Inferior parietal cortex (tissue), 1 donor: Measurements from ENCODE around the gene AHNAK.
"Not testable (repeated sequence)": the region's sequence is repeated elsewhere in the genome, so short reads cannot be mapped to it uniquely, and the experiment has no call there.

Experiments used
- DNase-seq: peaks from one replicate; pipeline ENCODE4 v3.0.0-alpha.2; 2016; ENCODE audit errors: extremely low spot score

AHNAK gene, protein sequence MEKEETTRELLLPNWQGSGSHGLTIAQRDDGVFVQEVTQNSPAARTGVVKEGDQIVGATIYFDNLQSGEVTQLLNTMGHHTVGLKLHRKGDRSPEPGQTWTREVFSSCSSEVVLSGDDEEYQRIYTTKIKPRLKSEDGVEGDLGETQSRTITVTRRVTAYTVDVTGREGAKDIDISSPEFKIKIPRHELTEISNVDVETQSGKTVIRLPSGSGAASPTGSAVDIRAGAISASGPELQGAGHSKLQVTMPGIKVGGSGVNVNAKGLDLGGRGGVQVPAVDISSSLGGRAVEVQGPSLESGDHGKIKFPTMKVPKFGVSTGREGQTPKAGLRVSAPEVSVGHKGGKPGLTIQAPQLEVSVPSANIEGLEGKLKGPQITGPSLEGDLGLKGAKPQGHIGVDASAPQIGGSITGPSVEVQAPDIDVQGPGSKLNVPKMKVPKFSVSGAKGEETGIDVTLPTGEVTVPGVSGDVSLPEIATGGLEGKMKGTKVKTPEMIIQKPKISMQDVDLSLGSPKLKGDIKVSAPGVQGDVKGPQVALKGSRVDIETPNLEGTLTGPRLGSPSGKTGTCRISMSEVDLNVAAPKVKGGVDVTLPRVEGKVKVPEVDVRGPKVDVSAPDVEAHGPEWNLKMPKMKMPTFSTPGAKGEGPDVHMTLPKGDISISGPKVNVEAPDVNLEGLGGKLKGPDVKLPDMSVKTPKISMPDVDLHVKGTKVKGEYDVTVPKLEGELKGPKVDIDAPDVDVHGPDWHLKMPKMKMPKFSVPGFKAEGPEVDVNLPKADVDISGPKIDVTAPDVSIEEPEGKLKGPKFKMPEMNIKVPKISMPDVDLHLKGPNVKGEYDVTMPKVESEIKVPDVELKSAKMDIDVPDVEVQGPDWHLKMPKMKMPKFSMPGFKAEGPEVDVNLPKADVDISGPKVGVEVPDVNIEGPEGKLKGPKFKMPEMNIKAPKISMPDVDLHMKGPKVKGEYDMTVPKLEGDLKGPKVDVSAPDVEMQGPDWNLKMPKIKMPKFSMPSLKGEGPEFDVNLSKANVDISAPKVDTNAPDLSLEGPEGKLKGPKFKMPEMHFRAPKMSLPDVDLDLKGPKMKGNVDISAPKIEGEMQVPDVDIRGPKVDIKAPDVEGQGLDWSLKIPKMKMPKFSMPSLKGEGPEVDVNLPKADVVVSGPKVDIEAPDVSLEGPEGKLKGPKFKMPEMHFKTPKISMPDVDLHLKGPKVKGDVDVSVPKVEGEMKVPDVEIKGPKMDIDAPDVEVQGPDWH (N-terminal part only)

DNA sequence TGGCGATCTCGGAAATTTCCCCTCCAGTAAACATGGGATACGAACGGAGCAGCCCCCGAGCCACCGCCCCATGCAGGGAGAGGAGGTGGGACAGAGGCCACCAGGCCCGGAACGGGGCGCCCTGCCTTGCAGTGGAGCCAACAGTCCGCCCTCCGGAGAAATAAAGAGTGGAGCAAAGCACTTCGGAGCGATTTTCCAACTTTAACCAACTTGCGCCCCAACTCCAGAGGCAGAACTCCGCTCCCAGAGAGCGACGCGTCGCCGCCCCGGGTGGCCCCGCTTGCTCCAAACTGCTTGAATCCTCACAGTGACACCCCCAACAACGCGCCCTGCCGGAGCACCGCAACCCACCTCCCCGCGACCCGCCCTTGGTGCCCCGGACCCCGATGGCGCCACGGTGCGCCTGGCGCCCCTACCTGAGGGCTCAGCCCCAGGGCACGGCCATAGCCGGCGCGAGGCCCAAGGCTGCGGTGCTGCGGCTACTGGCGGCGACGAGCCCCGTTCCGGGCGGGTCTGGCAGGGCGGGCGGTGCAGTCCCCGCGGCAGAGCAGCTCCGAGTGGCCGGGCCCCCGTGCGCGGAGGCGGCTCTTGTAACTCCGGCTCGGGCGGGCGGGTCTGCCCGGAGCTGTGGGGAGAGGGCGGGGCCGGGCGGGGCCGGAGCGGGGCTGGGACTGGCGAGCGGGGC lies at the start of gene AHNAK:
AHNAK (minus strand) TSS at position 563 of the 685 bp plus-strand sequence. CDS start 10,708 bp downstream, outside the sequence.
- no peak for DNase-seq

DNA sequence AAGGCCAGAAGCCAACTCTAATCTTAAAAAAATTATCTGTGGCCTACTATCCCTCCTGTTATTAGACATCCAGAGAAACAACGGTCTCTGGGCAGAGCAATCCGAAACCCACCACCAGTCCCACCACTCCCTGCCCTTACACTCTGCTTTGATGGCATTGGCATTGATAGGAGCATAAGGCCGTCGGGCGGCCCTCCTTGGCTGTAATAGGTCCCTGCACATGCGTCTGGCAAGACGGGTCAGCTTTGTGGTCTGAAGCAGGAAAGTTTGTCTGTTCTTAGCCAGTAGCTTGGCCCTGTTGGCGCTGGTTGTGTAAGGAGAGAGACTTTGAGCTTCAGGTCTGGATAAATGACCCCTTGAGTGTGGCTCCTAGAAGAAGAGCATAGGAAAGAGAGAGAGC lies 48.5 kb upstream of the AHNAK start:
- no peak for DNase-seq

DNA sequence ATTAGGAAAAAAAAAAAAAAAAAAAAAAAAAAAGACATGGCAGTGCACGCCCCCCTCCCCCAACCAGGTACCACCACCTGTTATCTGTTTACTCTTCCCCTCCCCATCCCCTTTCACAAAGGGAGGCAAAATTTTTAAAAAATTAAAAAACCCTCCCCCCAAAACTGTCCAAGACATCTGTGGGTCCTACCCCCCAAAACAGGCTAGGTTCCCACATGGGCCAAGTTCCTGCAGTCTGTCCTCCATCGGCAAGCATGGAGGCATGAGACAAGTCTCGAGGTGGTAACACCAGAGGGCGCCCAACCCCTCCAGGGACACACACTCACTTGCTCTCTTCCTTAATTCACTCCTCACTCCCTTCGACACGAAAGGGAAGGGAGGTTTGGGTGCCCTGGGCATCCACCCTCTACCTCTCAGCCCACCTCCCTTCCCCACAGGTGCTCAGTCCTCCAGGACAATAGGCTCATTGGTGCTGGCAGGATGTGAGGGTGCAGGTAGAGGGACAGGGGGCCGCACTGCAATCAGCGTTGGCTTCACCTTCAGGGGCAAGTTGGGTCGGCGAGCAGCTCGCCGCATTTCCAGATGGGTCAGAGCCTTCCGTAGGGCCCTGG lies 46.9 kb upstream of the AHNAK start:
- peak; percentile 70 for DNase-seq

DNA sequence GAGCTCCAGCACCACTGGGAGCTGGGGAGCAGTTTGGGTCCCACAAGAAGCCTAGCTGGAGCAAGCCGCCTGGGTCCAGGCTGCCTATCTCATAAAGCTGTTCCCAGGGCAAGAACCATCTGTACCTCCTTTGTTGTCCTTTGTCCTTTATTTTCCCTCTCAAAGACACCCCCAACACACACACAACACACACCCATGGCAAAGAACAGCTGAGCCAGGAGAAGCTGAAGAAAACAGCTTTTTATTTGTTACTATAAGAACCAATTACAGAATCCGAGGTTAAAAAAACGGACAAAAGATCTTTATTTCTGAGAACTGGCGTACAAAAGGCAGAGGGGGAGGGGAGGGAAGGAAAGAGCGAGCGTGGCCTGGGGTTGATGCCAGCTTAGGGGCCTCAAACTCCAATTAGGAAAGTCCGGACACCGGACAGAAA lies 46.4 kb upstream of the AHNAK start:
- DNase-seq: peak; percentile 49

DNA sequence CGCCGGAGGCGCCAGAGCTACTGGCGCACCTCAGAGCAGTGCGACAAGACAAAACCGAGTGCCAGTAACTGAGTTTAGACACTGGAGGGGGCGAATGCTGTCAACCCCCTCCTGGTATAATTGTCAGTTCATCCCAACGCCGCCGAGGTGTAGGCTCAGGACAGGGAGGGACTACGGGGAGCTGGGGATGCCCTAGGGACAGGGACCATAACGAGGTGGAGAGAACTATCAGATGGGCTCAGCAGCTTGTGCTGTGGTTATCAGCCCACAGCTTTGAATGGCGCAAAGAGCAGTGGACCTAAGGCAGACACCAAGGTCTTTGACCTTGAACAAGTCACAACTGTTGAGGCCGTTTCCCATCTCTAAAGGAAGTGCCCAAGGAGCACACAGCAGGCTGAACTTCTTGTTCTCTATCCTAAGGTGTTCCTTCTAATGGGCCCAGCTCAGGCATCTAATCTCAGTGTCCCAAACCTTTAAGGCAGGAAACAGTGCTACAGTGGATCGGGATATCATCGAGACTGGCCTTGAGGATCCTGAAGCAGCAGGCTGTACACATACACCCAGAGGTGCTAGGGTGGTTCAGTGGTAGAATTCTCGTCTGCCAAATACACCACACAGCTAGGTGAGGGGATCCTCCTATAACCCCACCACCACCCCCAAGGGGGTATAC lies 45.7 kb upstream of the AHNAK start:
- peak; percentile 44 for DNase-seq

DNA sequence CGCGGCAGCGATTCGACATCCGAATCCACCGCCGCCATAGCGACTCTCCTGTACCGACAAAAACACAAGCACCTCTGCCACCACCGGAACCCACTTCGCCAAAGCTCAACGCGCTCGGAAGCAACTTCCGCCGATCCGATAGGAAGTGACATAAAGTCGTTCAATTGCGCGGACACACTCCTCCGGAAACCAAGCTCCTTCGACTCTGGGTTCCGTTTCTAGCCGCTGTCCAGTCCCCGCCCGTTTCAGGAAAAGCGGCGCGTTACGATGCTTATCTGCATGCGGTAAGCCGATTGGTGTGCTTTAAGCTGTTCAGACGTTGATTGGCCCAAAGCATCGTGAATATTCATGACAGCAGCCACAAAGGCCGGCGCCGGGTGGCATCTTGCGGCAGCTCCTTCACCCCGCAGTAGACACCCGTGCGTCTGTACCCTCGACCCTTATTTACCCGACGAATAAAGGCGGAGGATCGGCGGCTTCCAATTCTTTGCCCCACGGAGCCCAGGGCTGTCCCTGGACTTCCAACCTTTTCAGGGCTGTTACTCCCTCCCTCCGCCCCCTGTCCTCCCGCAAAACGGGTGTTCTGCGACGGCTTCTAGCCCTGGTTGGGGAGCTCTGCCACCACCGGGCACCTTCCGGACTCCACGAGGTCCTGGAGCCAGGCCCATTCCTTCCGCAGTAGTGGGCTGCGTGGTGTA lies 45.0 kb upstream of the AHNAK start, which contains the start of gene TUT1:
TUT1 (minus strand) TSS at position 76 of the 698 bp plus-strand sequence; CDS start at position 38, 38 bp downstream.
- DNase-seq: peak; percentile 99

DNA sequence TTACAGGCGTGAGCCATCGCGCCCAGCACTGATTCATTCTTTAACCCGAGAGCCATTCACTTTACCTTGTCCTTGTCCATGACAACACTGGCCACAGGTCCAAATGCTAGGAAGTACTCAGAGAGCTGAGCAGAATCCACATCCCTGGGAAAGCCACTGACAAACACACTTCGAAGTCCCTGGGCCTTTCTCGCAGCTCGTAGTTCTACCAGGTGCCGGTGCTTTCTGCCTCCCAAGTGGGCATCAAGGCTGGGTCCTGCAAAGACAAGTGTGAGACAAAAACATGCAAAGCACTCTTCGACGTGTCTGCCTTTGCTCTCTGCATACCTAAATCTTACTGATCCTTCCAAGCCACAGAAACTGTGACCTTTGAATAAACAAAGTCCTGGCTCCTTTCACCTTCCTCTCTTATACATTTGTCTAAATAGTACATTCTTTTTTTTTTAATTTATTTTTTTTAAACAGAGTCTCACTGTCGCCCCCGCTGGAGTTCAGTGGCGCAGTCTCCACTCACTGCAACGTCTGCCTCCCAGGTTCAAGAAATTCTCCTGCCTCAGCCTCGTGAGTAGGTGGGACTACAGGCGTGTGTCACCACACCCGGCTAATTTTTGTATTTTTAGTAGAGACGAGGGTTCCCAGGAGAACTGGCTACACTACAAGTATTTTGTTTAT lies 42.5 kb upstream of the AHNAK start:
- no peak for DNase-seq

DNA sequence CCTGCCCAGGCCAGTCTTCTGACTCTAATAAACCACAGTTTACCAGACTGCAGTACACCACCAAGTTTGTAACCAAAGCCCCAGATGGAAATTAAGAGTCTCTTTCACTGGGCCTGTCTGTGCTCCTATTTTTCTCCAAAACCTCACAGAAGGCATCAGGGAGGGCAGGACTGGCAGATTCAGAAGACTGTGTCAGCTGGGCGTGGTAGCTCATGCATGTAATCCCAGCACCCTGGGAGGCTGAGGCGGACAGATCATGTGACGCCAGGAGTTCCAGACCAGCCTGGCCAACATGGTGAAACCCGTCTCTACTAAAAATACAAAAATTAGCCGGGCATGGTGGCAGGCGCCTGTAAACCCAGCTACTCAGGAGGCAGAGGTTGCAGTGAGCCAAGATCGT lies 38.8 kb upstream of the AHNAK start:
- not testable (repeated sequence) for DNase-seq

DNA sequence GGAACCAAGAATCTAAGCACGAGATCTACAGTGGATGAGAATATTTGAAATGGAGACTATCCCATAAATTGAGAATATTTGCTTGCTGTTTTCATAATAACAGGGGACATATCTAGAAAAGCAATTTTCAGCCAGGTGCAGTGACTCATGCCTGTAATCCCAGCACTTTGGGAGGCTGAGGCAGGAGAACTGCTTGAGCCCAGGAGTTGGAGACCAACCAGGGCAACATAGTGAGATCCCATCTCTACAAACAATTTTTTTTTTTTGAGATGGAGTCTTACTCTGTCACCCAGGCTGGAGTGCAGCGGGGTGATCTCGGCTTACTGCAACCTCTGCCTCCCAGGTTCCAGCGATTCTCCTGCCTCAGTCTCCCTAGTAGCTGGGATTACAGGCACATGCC lies 35.1 kb upstream of the AHNAK start:
- DNase-seq: not testable (repeated sequence)

DNA sequence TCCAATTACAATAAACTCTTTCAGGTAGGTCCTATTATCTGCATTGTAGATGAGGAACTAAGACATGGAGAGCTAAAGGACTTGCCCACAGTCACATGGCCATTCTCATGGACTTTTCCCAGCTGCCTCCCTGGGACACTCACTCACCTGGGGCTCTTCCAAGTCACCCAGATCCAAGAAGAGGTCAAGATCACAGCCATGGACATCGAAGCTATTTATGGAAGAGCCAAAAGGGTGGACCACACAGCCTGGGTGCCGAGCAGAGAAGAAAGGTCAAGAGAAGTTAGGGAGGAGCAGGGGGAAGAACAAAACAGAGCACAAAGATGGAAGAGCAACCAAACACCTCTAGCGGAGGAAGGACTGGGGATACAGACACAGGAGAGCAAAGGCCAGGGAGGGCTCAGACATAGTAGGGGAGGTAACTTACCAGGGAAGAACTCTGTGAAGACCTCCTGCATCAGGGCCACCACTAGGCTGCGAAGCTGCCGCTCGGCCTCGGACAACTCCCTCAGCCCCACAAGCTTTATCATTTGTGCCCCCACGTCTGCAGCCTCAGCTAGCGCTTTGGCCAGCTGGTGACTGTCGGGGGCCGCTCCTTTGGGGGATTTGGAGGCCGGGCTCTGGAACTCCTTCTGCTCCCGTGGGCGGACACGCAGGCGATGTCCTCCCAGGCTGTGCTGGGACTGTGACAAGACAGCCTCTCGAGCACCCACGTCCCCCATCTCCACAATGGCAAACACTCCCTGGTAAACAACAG lies 34.5 kb upstream of the AHNAK start:
- DNase-seq: no peak

DNA sequence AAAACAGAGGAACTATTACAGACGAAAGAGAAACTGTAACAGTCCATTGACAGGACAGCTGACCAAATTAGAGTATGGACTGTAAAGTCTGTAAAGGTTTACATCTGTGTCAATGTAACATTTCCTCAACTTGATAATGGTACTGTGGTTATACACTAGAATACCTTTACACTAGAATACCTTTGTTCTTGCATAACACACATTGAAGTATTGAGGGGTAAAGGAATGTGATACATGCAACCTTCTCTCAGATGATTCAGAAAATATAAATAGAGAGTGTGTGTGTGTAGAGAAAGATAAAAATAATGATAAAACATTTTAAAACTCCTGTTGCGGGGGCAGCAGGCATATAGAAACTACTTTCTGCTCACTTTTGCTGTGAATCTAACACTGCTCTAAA lies 32.6 kb upstream of the AHNAK start:
- DNase-seq: no peak

DNA sequence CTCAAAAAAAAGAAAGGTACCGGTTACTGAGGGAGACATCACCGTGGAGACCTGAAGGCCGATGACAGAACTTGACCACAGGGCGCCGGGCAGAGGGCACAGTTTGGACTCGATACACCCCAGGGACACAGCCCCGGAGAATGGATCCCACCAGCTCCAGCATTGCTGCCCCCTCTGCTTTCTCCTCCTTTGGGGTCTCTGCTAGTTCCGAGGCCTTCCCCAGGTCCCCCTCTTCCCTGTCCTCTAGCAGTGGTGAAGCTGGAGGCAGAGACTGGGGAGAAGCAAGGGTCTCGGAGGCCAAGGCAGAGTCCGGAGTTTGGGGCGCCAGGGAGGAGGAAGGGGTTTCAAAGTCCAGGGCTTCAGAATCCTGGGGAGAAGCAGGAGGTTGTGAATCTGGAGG lies 31.9 kb upstream of the AHNAK start:
- no peak for DNase-seq

DNA sequence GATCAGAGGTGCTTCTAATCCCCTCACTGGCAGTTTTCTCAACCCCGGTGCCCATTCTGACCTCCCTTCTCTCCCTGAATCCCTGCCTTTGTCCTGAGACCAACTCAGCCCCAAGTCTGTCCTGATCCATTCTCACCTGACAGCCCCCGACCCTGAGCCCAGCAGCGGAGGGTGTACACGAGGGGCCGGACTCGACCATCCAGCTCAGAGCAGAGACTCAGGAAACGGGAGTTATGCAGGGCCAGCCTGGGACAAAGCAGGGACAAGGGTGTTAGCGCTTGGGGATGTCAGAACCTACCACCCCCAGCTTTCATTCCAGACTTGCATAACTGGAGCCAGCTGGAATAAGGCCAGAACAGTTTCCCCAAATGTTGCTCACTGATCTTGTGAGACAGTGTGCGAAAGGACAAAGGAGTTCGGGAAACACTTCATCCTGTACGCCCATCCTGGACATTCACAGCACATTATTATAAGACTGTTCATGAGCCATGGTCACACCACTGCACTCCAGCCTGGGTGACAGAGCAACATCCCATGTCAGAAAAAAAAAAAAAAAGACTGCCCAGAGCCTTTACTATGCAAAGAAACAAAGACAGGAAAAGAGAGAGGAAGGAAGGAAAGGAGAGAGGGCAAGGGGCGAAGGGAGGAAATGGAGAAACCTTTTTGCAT lies 30.6 kb upstream of the AHNAK start:
- no peak for DNase-seq

DNA sequence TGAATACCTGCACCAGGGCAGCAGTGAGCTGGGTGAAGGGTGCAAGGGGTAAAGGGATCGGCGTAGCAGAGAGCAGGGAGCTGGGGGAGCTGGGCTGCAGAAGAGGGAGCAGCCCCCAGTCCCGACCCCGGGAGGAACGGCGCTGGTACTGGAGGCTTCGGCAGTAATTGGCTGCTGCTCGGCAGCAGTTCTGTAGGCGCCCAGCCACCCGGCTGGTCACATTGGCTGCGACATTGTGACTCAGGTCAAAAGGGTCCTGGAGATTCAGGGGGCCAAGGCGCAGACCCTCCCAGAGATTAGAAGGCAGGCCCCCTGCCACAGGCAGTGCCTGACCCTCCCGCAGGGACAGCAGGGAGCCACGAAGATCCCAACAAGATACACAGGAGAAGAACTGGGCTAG lies 29.2 kb upstream of the AHNAK start:
- DNase-seq: no peak

DNA sequence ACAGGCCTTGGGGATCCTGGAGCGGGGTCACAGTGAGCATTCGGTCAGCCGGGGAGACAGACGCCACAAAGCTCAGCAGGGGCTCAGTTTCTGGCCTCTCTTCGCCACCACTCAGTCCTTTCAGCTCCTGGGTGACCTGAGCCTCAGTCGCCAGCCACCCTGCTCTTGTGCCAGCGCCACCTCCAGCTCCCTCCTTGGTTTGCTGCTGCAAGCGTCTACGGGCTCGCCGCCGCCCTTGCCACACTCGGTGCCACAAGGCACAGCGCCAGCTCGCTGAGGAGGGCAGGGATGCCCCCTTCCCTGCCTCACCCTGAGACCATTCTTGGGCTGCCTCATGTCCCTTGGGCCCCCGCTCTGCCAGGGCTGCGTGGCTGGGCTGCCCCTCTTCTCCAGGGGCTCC lies 28.6 kb upstream of the AHNAK start:
- no peak for DNase-seq

DNA sequence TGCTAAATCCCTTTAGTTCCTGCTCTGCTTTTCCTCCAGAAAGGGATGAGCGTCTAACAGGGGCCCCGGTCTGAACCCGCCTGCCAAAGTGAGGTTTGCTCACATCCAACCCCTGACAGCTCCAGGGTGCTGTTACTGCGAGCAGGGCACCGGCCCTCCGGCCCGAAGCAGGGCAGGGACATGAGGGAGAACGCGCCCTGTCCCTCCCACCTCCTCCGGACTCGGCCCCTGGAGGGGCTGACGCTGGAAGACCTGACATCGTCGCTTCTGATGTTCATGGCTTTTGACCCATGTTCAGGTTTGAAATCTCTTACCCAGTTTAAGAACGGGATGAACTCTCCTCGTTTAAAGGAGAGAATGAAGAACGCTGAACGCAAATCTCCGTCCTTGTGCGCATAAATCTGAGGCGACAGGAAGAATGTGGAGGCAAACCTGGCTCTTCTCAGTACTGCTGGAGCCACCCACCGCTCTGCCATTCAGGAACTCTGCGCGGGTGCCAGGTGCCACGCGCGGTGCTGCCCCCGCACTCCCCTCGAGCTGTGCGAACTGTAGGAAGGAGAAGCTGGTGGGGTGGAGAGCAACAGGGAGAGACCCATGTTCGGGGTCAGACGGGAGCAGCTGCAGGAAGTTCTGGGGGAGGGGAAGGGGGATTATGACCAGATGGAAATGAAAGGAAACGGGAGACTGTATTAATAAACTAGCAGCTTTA lies 27.9 kb upstream of the AHNAK start:
- peak; percentile 38 for DNase-seq
